NCI-H526 treated with DMSO at 0.1 percent for 48 hours (cell line): ENCODE results near the gene SECTM1.
A peak's percentile ranks its signal among the peaks of the same experiment; 100 is the strongest.

ENCODE experiments used
- DNase-seq: peaks from one replicate; lab custom pipeline; 2025; lab: John Stamatoyannopoulos, UW

Gene SECTM1

DNA sequence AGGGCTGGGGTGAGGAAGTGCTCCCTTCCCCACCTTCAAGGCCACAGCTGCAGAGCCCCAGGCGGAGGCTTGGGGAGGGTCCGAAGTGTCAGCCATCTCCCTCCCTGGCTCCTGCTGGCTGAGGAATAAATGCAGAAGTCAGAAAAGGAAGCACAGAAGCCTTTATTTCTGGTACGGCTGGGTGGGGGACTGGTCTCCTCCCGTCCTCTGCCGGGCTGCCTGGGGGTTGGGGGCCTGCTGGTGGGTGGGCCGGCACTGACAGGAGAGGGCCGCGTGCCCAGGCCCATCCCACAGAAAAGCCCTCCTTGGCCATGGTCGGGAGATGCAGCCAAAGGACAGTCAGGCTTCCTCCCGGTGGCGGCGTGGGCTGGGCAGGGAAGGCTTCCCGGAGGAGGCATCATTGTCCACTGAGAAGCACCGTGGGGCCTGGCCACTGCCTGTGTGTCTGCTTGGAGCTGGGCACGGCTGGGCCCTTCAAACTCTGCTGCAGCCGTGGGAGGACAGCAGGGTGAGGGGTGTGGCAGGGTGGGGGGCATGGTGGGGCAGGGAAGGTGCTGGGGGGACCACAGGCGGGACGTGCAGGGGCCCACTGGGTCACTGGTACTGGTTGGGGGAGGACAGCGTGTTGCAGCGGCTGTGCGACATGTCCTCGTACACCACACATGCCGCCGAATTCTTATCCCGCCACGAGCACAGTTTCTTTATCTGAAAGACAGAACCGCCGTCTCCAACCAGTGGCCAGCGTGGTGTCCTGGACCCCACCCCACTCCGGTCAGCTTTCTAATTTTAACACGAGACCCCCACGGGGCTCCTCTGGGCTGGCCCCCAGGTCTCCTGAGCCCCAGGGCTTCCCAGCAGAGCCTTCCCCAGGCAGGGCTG lies 18.6 kb downstream of the SECTM1 start:
- no peak for DNase-seq

DNA sequence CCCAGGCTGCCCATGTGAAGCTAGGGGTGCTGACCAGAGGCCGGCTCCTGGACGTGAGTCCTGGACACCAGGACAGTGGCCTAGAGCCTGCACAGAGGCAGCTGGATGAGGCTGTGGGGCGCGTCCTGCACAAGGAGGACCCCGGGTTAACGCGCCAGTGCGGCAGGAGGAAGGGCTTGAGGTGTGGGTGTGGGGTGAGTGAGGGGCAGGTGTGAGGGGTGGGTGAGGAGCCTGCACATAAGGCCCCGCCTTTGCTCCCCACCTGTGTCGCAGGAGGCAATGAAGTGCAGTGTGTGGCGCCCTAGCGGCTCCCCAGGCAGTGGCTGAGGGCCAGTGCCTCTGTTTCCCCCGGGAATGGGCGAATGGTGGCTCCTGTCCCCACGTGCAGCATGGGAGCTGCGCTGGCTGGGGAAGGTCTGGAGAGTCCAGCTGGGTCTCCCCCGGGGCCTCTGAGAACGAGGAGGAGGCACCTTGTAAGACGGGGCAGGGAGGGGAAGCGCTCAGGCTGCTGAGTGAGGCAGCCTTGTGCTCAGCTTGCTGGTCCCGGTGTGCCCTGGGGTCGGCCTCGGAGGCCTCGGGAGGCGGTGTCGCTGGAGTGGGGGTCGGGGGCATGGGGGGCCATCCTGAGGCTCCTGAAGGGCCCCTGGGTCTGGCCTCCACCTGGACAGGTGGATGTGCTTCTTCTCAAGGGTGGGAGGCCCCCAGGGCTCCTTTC lies 19.4 kb downstream of the SECTM1 start:
- no peak for DNase-seq

- no peak for DNase-seq
Measured at GRCh38 chr17:82313195-82314011, 20.2 kb downstream of the SECTM1 start.

- no peak for DNase-seq
Measured at GRCh38 chr17:82311971-82312370, 21.6 kb downstream of the SECTM1 start.

GRCh38 chr17:82310877-82311276 lies 22.7 kb downstream of the SECTM1 start:
- no peak for DNase-seq

GRCh38 chr17:82309656-82310570 lies 23.7 kb downstream of the SECTM1 start:
- no peak for DNase-seq

GRCh38 chr17:82305727-82306300 lies 27.8 kb downstream of the SECTM1 start:
- DNase-seq = no peak

DNA sequence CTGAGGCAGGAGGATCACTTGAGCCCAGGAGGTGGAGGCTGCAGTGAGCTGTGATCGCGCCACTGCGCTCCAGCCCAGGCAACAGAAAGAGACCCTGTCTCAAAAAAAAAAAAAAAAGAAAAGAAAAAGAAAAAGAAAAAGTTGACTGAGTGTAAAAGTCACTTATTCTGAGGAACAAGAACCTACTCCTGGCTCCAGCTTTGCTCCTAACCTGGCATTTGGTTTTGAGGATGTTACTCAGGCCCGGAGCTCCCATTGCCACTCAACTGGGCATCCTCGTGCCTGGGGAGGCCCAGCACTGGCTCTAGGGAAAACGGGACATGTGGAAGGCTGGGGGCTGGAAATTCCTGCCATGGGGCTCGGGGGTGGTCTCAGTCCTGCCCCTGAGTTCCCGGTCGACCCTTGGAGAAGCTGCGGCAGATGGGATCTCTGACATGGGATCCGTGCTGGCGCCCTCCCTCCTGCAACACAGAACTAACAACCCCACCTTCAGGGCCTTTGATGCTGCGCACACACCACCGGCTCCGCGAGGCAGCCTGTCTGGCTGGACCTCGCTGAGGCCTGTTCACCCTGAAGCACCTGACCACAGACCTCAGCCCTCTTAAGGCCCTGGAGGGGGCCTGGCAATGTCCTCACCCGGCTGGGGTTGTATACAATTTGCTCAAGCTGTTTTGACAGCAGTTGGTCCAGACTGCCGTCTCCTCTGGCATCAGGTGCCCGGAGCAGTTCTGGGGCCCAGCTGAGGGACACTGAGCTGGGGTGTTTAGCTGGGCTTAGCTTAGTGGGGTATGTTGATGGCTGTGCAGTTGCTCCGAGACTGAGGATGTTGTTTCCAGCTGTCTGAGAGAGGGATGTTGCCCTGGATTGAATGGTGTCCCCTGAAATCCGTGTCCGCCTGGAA lies 28.5 kb downstream of the SECTM1 start:
- DNase-seq = no peak

- no peak for DNase-seq
Measured at GRCh38 chr17:82303944-82304808, 29.4 kb downstream of the SECTM1 start.

GRCh38 chr17:82302991-82303943 lies 30.3 kb downstream of the SECTM1 start:
- DNase-seq = no peak

DNA sequence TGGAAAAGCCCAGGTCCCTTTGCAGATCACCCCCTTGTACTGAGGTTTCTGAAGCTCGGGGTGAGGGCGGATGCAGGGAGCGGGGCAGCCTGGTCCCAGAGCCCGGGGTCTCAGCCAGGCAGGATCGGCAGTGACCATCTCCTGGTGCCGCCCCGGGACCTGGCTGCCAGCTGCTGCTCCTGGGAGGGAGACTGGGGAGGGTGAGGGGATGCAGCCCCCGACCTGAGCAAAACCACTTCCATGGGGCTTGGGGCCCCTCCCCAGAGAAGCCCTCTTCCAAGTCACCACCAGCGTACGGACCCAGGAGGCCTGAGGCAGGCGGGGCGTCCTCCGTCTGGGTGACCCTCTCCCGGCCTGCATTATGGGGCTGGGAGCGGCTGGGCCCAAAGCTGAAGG lies 31.0 kb downstream of the SECTM1 start:
- DNase-seq = no peak

DNA sequence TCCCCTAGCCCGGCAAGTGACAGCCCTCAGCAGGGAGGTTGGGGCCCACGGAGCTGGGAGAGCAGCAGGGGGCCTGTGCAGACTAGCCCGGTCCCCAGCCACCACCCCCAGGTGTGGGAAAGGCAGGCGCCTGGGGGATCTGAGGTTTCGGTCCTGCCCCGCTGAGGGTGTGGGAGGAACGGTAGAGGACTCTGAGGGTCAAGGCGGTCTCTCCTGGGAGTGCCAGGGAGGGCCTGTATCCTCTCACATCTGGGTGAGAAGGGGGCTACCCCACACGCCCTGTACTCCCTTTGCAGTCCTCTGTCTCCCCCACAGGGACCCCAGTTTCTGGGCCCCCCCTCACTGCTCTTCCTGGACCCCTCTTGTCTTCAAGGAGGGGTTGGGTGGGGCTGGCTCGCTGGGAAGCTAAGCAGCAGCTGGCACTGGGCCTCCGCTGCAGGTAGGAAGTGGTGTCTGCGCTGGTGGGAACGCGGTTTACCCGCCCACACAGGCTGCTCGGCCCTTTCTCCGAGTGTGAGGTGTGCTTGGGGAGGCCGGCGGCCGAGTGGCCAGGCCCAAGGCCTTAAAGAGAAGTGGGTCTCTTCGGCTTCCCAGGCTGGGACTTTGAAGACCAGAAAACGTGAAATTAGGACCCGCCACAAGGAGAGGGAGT lies 31.5 kb downstream of the SECTM1 start:
- DNase-seq = no peak

DNA sequence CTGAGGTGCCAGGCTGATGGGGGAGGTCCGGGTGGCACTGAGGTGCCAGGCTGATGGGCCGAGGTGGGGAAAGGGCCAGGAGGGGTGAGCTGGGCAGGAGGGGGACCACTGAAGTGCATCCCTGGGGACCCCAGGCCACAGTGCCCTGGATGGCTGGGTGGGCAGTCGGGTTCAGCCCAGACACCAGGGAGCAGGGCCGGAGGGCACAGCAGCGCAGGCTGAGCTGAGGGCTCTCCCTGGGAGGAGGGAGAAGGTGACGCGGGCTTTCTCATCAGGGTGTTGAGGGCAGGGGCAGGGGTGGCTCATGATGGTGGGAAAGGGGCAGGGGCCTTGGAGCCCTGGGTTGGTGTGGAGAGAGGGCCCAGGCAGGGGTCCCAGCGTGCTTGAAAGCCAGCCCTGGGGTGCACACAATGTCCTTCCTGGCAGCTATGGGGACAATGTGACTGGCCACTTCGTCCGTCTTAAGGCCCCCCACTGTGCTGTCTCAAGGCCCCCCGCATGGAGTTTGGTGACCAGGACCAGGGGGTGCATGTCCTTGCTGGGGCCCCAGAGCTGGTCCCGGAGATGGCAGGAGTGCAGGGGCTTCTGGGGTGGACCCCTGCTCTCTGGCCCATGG lies 32.2 kb downstream of the SECTM1 start:
- DNase-seq = no peak

DNA sequence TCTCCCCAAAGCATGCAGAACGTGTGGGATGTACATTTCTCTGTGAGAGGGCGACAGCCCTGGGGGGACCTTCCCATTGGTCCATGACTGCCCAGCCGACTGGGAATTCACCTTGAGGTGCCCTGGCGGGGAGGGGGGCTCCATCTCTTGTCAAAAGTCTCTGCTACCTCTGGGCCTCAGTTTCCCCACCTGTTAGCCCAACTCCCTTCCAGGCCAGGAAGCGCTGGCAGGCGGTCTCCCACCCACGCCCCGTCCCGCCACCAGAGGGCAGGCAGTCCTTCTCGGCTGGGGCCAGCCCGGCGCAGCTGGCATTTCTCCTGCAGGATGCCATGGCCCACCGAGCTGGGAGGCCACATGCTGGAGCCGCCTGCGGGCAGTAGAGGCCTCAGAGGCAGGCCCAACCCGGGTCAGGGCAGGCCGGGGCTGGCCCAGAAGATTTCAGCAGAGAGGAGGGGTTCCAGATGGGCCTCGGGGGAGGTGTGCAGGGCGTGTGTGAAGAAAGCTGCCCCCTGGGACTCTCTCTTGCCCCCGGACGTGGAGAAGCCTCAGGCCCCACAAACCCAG lies 32.8 kb downstream of the SECTM1 start:
- DNase-seq = peak; percentile 24

GRCh38 chr17:82300228-82300627 lies 33.3 kb downstream of the SECTM1 start:
- no peak for DNase-seq

GRCh38 chr17:82299452-82299851 lies 34.1 kb downstream of the SECTM1 start:
- DNase-seq = no peak
